Neural progenitor cell (in vitro differentiated cells): ENCODE results near the gene BAIAP2.

ENCODE experiments used
- CTCF ChIP-seq: fragments of 200-600 bp; sonication (generic); IDR thresholded peaks from 2 replicates; pipeline ENCODE4 v1.5.1; 2017; ENCODE audit warnings: antibody characterized with exemption, mild to moderate bottlenecking
- EZH2phosphoT487 ChIP-seq: fragments of 200-600 bp; sonication (generic); IDR thresholded peaks from 2 replicates; pipeline ENCODE4 v1.6.1; 2017; ENCODE audit warnings: antibody characterized with exemption

DNA sequence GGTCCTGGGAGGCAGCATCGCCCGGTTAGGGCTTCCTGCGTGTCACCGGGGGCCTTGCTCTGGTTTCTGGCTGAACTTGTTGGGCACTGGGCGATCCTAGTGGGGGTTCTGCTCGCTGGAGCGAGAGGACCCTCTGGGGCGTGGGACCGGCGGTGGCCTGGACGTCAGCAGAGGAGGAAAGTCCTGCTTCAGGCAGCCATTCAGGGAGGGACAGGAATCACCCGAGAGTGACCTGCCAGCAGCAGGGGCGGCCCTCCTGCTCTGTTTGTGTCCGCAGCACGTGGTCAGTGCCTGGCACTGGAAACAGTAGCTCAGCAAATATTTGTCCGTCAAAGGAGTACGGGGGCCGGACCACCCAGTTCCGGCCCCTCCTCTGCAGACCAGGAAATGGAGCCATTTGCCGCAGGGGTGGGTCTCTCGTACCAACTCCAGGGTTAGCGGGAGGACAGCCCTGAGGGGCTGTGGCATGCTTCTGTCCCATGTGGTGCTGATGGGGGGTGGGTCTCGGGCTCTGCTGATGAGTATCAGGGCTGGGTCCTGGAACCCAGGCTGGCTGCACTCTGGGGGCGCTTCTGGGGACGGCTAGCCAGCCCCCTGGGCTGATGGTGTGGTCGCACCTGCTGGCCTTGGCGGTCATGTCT is 48.3 kb downstream of the BAIAP2 start:
- no peak for TF ChIP-seq CTCF
- no peak for TF ChIP-seq EZH2phosphoT487
